Suprapubic skin (tissue), 4 donors: Measurements from ENCODE around the gene ABCC1.

Experiments
- EP300 ChIP-seq: sonication (generic); formaldehyde crosslinking; IDR thresholded peaks from one replicate; pipeline ENCODE4 v1.6.1; 2017; ENCODE audit warnings: antibody characterized with exemption
- POLR2A ChIP-seq, 2 donors: fragments of 450-650 bp; IDR thresholded peaks; one replicate each; pipeline ENCODE4 v1.6.1; 2017; ENCODE audit warnings: antibody characterized with exemption in 2 of 2, mild to moderate bottlenecking in 2 of 2, moderate library complexity in 2 of 2
- POLR2AphosphoS5 ChIP-seq, 3 donors: sonication (generic); formaldehyde crosslinking; IDR thresholded peaks; one replicate each; pipeline ENCODE4 v1.6.1; 2017; ENCODE audit warnings: antibody characterized with exemption in 3 of 3
- TF ChIP-seq, protein P1 (sequence below), 2 donors: fragments of 200-600 bp in 1 of 2; fragments of 450-650 bp in 1 of 2; sonication (generic) in 1 of 2; IDR thresholded peaks; one replicate each; pipeline ENCODE4 v1.5.1; 2016 to 2019; ENCODE audit warnings: antibody characterized with exemption in 2 of 2, mild to moderate bottlenecking in 1 of 2, moderate library complexity in 1 of 2

DNA sequence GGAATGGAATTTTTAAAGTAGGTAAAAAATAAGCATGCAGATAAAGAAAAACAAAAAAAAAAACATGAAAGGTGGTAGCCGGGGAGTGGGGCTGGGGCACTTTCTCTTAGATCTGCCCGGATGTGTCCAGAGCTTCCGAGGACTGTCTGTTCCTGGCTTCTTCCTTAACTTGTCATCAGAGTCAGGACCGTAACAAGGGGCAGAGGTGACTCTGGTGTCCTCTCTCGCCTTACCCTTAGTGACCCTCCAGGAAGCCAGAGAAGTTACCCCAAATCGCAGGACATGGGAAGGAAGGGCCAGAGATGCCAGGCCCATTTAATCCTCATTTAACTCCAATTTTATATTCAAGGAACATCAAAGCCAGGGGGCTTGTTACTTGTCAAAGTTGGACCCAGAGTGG is 158.4 kb downstream of the ABCC1 start:
- TF ChIP-seq, protein P1, sequence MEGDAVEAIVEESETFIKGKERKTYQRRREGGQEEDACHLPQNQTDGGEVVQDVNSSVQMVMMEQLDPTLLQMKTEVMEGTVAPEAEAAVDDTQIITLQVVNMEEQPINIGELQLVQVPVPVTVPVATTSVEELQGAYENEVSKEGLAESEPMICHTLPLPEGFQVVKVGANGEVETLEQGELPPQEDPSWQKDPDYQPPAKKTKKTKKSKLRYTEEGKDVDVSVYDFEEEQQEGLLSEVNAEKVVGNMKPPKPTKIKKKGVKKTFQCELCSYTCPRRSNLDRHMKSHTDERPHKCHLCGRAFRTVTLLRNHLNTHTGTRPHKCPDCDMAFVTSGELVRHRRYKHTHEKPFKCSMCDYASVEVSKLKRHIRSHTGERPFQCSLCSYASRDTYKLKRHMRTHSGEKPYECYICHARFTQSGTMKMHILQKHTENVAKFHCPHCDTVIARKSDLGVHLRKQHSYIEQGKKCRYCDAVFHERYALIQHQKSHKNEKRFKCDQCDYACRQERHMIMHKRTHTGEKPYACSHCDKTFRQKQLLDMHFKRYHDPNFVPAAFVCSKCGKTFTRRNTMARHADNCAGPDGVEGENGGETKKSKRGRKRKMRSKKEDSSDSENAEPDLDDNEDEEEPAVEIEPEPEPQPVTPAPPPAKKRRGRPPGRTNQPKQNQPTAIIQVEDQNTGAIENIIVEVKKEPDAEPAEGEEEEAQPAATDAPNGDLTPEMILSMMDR (IDR thresholded peaks at IDR 0.05) = no peak
- TF ChIP-seq POLR2A (IDR thresholded peaks at IDR 0.05) = no peak
- TF ChIP-seq POLR2AphosphoS5 (IDR thresholded peaks at IDR 0.05) = no peak
- no peak for TF ChIP-seq EP300
